ENCODE data around the gene SFSWAP.
"Not testable (repeated sequence)": the region's sequence is repeated elsewhere in the genome, so short reads cannot be mapped to it uniquely, and the experiment has no call there.

DNA sequence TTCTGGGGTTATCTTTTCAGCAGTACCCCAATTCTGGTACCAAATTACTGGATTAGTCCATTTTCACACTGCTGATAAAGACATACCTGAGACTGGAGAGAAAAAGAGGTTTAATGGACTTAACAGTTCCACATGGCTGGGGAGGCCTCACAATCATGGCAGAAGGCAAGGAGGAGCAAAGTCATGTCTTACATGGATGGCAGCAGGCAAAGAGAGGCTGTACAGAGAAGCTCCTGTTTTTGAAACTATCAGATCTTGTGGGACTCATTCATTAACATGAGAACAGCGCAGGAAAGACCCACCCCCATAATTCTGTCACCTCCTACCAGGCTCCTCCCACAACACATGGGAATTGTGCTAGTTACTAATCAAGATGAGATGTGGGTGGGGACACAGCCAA lies 33.8 kb downstream of the SFSWAP start:
- TF ChIP-seq POLR2A, POLR2AphosphoS5 (IDR thresholded peaks at IDR 0.05): not testable (repeated sequence)

All from spleen (tissue), 3 donors.